H1 (cell line): ENCODE measurements around the gene CORO7. TPM values are rescaled to one million over a fixed set of nuclear protein-coding genes. Genes with fewer than 3 reads are reported as not detected.

Experiments used
- BACH1 ChIP-seq: IDR thresholded peaks from 2 replicates; pipeline ENCODE4 v1.6.1; 2012; ENCODE audit warnings: low read length, improper control_type of control experiment
- CHD7 ChIP-seq: fragments of 300-600 bp; sonication (generic); IDR thresholded peaks from 2 replicates; pipeline ENCODE4 v1.7.1; 2012; ENCODE audit warnings: low read length, moderate library complexity, mild to moderate bottlenecking, inconsistent platforms; ENCODE audit not compliant: insufficient replicate concordance
- CTBP2 ChIP-seq: IDR thresholded peaks from 2 replicates; pipeline ENCODE4 v1.7.0; 2011; ENCODE audit warnings: borderline replicate concordance, mild to moderate bottlenecking, moderate library complexity, mixed read lengths, low read length; ENCODE audit not compliant: insufficient read depth, insufficient read length
- EP300 ChIP-seq, 2 experiments: IDR thresholded peaks; 1 replicate in 1 of 2; 2 replicates in 1 of 2; pipeline ENCODE4 v1.6.1; 2011 to 2012; ENCODE audit warnings: low read depth in 2 of 2, low read length in 2 of 2, mild to moderate bottlenecking in 2 of 2, borderline replicate concordance in 1 of 2, inconsistent platforms in 1 of 2, moderate library complexity in 1 of 2
- PHF8 ChIP-seq: fragments of 200-600 bp; sonication (generic); conservative IDR thresholded peaks from 2 replicates; pipeline ENCODE4 v1.7.1; 2012; ENCODE audit warnings: low read depth, mild to moderate bottlenecking, inconsistent platforms, low read length, moderate library complexity
- TEAD4 ChIP-seq: IDR thresholded peaks from 2 replicates; pipeline ENCODE4 v1.6.1; 2012; ENCODE audit warnings: low read depth, low read length, inconsistent platforms, mixed read lengths
- polyA plus RNA-seq, 7 experiments: library from polyadenylated mRNA; depleted of rRNA in 3 of 7; stranded (reverse) in 5 of 7; unstranded in 2 of 7; fragments of >200 nt in 5 of 7; fragments of 200-250 nt in 2 of 7; gene quantifications; 1 replicate in 5 of 7; 2 replicates in 1 of 7; 4 replicates in 1 of 7; pipeline versions ENCODE4 v1.2.1 to v1.2.3, GENCODE V29; 2011 to 2013; ENCODE audit warnings: missing spikeins in 2 of 7, mixed read lengths in 2 of 7
- total RNA-seq: library from RNA; stranded (reverse); fragmentation: NEBNext Ultra II Directional; extraction: Animal tissue kit (Norgen Biotek cat#: 25700); gene quantifications from 2 replicates; pipeline ENCODE4 v1.2.1, GENCODE V29; 2021

CORO7 gene
- total and polyA plus RNA-seq, 2 of the 8 experiments (the other 6 are each of a cell fraction or from before 2014, with no cell fraction given), result 25.2 to 29.8 TPM

DNA sequence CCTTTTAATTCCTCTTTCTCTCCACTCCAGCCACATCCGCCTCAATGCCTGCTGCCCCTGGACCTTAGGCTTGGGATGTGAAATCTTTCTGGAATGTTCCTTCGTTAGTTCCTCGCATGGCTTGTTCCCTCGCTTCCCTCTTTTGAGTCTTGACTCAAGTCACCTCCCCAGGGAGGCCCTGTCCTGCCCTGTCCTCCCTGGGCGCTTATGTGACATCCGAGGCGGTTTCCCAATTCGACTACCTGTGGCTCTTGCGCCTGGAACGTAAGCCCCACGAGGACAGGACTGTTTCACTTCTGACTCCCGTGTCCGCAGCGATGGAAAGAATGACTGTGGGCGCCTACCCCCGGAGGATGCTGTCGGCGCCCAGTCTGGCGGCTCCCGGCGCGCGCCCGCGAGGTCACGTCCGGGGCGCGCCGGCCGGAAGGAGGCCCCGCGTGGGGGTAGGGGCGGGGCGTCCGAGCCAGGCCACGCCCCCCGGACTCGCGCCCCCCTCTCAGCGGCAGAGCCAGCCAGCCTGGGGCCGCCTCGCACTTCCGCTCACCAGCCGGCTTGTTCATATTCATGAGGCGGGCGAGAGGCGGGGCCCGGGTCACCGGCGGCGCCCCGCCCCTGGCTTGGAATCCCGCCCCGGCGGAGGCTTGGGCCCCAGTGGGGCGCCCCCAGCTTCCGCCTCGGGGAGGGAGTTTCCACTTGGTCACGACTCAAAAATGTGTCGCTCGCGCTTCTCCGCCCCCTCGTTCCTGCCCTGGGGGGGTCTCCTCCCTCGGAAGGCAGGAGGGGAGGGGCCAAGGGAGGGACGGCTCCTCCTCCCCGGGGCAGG, 109.0 kb downstream of the CORO7 start (continued):
- no peak for TF ChIP-seq CHD7
- TF ChIP-seq PHF8, result peak; percentile 35; the same call in 1 of the 2 replicates
- peak; percentile 66 for TF ChIP-seq BACH1
- TF ChIP-seq EP300 (IDR thresholded peaks at IDR 0.05; ENCODE audit: borderline replicate concordance in 1 of 2, low read depth in 2 of 2, low read length in 2 of 2), result peak in 1 of 2 experiments; percentile 17; a peak in 1 of 3 replicates
- peak; percentile 59 for TF ChIP-seq TEAD4
- TF ChIP-seq CTBP2, result no peak
